Vagina (tissue), 2 donors: ENCODE data around the gene SH3BGRL3. TPM values are rescaled to one million over a fixed set of nuclear protein-coding genes. Genes with fewer than 3 reads are reported as not detected.
"Not testable (repeated sequence)": the region's sequence is repeated elsewhere in the genome, so short reads cannot be mapped to it uniquely, and the experiment has no call there.

ENCODE experiments used
- DNase-seq, 2 donors: peaks; one replicate each; pipeline ENCODE4 v3.0.0-alpha.2; 2017; ENCODE audit errors: extremely low spot score in 2 of 2
- H3K27ac ChIP-seq: fragments of 200-600 bp; sonication (generic); one replicate; pipeline ENCODE4 v1.5.1; 2019
- H3K27me3 ChIP-seq: fragments of 200-600 bp; sonication (generic); one replicate; pipeline ENCODE4 v1.5.1; 2019
- H3K36me3 ChIP-seq, 2 donors: fragments of 200-600 bp; sonication (generic); one replicate each; pipeline ENCODE4 v1.5.1; 2017 to 2019
- H3K4me1 ChIP-seq: fragments of 200-600 bp; sonication (generic); one replicate; pipeline ENCODE4 v1.5.1; 2019
- H3K4me3 ChIP-seq, 2 donors: fragments of 200-600 bp; sonication (generic); 1 replicate in 1 of 2; 2 replicates in 1 of 2; pipeline ENCODE4 v1.5.1; 2016 to 2019
- H3K9me3 ChIP-seq: fragments of 200-600 bp; sonication (generic); one replicate; pipeline ENCODE4 v1.5.1; 2019
- POLR2A ChIP-seq, 2 donors: fragments of 450-650 bp; IDR thresholded peaks; one replicate each; pipeline ENCODE4 v1.6.1; 2017; ENCODE audit warnings: antibody characterized with exemption in 2 of 2, mild to moderate bottlenecking in 2 of 2, moderate library complexity in 2 of 2
- POLR2AphosphoS5 ChIP-seq, 2 donors: sonication (generic); formaldehyde crosslinking; IDR thresholded peaks; one replicate each; pipeline ENCODE4 v1.9.0; 2017; ENCODE audit warnings: antibody characterized with exemption in 2 of 2, mild to moderate bottlenecking in 2 of 2, low read depth in 1 of 2; ENCODE audit not compliant: insufficient read depth in 1 of 2
- intact Hi-C: fragments of 100-400 bp; cut with DNase I; formaldehyde crosslinking; loops from one replicate; pipeline ENCODE4 v1.15.1; 2023
- total RNA-seq: library from RNA; depleted of rRNA; stranded (reverse); fragments of >200 nt; gene quantifications from one replicate; pipeline ENCODE4 v1.2.3, GENCODE V29; 2016
- TF ChIP-seq, protein P1 (sequence below), 3 experiments: fragments of 450-650 bp in 2 of 3; fragments of 200-600 bp in 1 of 3; sonication (generic) in 1 of 3; IDR thresholded peaks; one replicate each; pipeline ENCODE4 v1.5.1; 2017 to 2019; ENCODE audit warnings: antibody characterized with exemption in 3 of 3, mild to moderate bottlenecking in 2 of 3, moderate library complexity in 2 of 3

The SH3BGRL3 gene
- total RNA-seq, 1 donor from 2014 or later: 115 TPM

DNA sequence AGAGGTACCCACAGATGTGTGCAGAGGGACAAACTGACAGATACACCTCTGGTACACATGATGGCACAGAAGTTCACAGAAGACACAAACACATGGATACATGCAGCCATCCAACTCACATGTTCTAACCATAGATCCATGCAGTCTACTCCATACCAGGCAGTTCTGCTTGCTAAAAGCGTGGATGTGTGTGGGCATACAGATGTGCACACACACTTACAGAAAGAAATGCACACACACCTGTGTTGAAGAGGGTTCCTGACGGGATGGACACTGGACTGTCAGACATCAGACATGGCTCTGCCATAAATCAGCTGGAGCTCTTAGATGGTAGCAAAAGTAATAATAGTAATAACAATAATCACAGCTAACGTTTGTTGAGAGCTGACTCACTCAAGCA, 44.7 kb downstream of the SH3BGRL3 start:
- H3K36me3 ChIP-seq: no peaks in the 10 kb centered on the region
- no peak overlapping the region for H3K4me3 ChIP-seq
- intact Hi-C loops: loop anchor here (5.0 kb wide), 1 partner anchor 37 kb away; no protein-coding TSS in a partner anchor
- H3K27me3 ChIP-seq: no peaks in the 10 kb centered on the region
- TF ChIP-seq, protein P1, sequence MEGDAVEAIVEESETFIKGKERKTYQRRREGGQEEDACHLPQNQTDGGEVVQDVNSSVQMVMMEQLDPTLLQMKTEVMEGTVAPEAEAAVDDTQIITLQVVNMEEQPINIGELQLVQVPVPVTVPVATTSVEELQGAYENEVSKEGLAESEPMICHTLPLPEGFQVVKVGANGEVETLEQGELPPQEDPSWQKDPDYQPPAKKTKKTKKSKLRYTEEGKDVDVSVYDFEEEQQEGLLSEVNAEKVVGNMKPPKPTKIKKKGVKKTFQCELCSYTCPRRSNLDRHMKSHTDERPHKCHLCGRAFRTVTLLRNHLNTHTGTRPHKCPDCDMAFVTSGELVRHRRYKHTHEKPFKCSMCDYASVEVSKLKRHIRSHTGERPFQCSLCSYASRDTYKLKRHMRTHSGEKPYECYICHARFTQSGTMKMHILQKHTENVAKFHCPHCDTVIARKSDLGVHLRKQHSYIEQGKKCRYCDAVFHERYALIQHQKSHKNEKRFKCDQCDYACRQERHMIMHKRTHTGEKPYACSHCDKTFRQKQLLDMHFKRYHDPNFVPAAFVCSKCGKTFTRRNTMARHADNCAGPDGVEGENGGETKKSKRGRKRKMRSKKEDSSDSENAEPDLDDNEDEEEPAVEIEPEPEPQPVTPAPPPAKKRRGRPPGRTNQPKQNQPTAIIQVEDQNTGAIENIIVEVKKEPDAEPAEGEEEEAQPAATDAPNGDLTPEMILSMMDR (IDR thresholded peaks at IDR 0.05): no peak
- no peak overlapping the region for H3K27ac ChIP-seq
- H3K4me1 ChIP-seq: peaks cover 8% of the 10 kb centered on the region
- no peaks in the 10 kb centered on the region for H3K9me3 ChIP-seq
- DNase-seq: peak in 1 of 2 donors; percentile 56

DNA sequence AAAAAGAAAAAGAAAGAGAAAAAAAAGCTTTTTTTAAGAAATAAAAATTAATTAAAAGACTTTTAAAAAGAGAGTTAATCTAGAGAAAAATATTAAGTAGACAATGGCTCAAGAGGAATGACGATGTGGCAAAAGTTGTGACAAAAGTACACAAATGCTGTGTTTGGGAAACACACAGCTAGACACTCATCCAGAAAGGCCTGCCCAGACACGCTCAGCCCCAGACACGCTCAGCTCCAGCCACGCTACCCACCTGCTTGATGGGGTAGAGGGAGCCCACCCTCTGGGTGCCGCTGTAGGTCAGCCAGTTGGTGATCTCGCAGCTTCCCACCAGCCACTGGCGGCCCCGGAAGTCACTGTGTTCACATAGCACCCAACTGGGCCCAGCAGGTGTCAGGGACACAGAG, 48.1 kb downstream of the SH3BGRL3 start:
- Histone ChIP-seq H3K27me3 (no peaks in the 10 kb centered on the region), H3K27ac (no peak overlapping the region), H3K9me3 (no peaks in the 10 kb centered on the region), H3K36me3 (no peaks in the 10 kb centered on the region), H3K4me3 (no peak overlapping the region), H3K4me1 (no peaks in the 10 kb centered on the region)
- no peak for TF ChIP-seq POLR2A (IDR thresholded peaks at IDR 0.05)
- no peak for TF ChIP-seq POLR2AphosphoS5 (IDR thresholded peaks at IDR 0.05; ENCODE audit: insufficient read depth in 1 of 2, low read depth in 1 of 2)
- TF ChIP-seq, protein P1 (IDR thresholded peaks at IDR 0.05): no peak
- peak in 1 of 2 donors; percentile 72 for DNase-seq
- intact Hi-C loops: no loop called here

DNA sequence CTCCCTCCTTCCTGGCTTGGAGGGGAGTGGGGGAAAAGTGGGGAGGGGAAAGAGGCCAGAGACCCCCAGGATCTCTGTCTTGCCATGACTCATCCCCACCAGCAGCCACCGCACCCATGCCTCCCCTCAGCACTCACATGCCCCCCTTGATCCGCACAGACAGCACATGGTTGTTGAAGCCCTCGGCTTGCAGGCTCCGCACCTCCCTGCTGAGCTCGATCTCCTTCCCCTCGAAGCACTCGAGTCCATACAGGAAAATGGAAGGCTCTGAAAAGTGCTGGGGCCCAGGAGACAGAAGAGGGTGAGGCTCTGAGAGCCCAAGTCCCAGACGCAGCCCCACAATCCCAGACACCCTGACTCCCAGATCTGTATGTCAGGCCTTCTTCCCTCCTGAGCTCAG, 48.7 kb downstream of the SH3BGRL3 start:
- intact Hi-C loops: no loop called here
- TF ChIP-seq, protein P1 (IDR thresholded peaks at IDR 0.05): no peak
- no peak for TF ChIP-seq POLR2A (IDR thresholded peaks at IDR 0.05)
- TF ChIP-seq POLR2AphosphoS5 (IDR thresholded peaks at IDR 0.05; ENCODE audit: insufficient read depth in 1 of 2, low read depth in 1 of 2): no peak
- no peak overlapping the region for H3K4me3 ChIP-seq
- no peaks in the 10 kb centered on the region for H3K27me3 ChIP-seq
- H3K36me3 ChIP-seq: no peaks in the 10 kb centered on the region
- H3K27ac ChIP-seq: no peak overlapping the region
- H3K9me3 ChIP-seq: no peaks in the 10 kb centered on the region
- no peaks in the 10 kb centered on the region for H3K4me1 ChIP-seq
- DNase-seq: peak in 1 of 2 donors; percentile 76

DNA sequence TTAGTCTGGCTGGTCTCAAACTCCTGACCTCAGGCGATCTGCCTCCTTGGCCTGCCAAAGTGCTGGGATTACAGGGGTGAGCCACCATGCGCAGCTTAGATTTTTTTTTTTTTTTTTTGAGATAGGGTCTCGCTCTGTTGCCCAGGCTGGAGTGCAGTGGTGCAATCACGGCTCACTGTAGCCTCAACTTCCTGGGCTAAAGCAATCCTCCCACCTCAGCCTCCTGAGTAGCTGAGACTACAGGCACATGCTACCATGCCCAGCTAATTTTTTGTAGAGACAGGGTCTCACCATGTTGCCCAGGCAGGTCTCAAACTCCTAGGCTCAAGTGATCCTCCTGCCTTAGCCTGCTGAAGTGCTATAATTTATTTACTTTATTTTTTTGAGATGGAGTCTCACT, 49.5 kb downstream of the SH3BGRL3 start:
- H3K36me3 ChIP-seq, intact Hi-C loops, DNase-seq, H3K27ac ChIP-seq, H3K4me1 ChIP-seq, H3K27me3 ChIP-seq, H3K4me3 ChIP-seq, H3K9me3 ChIP-seq: not testable (repeated sequence)

DNA sequence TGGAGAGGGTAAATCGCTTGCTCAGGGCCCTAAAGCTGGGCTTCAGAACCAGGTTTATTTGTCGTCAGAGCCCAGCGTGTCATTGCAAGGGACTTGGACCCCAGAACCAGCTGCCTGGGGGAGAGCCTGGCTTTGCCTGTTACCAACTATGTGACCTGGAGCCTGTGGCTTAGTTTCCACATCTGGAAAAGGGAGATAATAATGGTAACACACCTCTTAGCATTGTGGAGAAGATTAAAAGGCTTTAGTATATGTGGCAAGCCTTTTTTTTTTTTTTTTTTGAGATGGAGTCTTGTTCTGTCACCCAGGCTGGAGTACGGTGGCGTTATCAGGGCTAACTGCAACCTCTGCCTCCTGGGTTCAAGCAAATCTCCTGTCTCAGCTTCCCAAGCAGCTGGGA, 50.4 kb downstream of the SH3BGRL3 start:
- no peak overlapping the region for H3K27ac ChIP-seq
- TF ChIP-seq POLR2AphosphoS5 (IDR thresholded peaks at IDR 0.05; ENCODE audit: insufficient read depth in 1 of 2, low read depth in 1 of 2): no peak
- TF ChIP-seq, protein P1 (IDR thresholded peaks at IDR 0.05): no peak
- H3K27me3 ChIP-seq: peaks cover 4% of the 10 kb centered on the region
- no peak overlapping the region for H3K4me3 ChIP-seq
- DNase-seq: no peak
- peaks cover 1% of the 10 kb centered on the region for H3K4me1 ChIP-seq
- no peaks in the 10 kb centered on the region for H3K9me3 ChIP-seq
- intact Hi-C loops: no loop called here
- no peaks in the 10 kb centered on the region for H3K36me3 ChIP-seq

Other genes starting within 250 kb of the SH3BGRL3 start
- not detected for gene SLC30A2, start 234.0 kb upstream of the SH3BGRL3 start, total RNA-seq
- not detected for gene TRIM63, start 212.5 kb upstream of the SH3BGRL3 start, total RNA-seq
- gene PDIK1L, start 168.3 kb upstream of the SH3BGRL3 start, total RNA-seq: 5.6 TPM
- gene FAM110D, start 121.0 kb upstream of the SH3BGRL3 start, total RNA-seq: 4.2 TPM
- gene C1orf232, start 111.1 kb upstream of the SH3BGRL3 start, total RNA-seq: not detected
- 18.7 TPM for gene ZNF593, start 110.2 kb upstream of the SH3BGRL3 start, total RNA-seq
- gene ZNF593OS, start 108.3 kb upstream of the SH3BGRL3 start, total RNA-seq: not detected
- gene CNKSR1, start 102.6 kb upstream of the SH3BGRL3 start, total RNA-seq: 21.9 TPM
- gene CATSPER4, start 89.5 kb upstream of the SH3BGRL3 start, total RNA-seq: not detected
- gene CEP85, start 45.9 kb upstream of the SH3BGRL3 start, total RNA-seq: 9.1 TPM
- 7.1 TPM for gene UBXN11, start 26.6 kb downstream of the SH3BGRL3 start, total RNA-seq
- 8.1 TPM for gene CD52, start 37.9 kb downstream of the SH3BGRL3 start, total RNA-seq
- gene CRYBG2, start 74.0 kb downstream of the SH3BGRL3 start, total RNA-seq: 67.0 TPM
- not detected for gene ZNF683, start 92.7 kb downstream of the SH3BGRL3 start, total RNA-seq
- not detected for gene LIN28A, start 130.7 kb downstream of the SH3BGRL3 start, total RNA-seq
- 24.8 TPM for gene DHDDS, start 152.2 kb downstream of the SH3BGRL3 start, total RNA-seq
- 127 TPM for gene HMGN2, start 192.4 kb downstream of the SH3BGRL3 start, total RNA-seq
- 22.8 TPM for gene RPS6KA1, start 249.7 kb downstream of the SH3BGRL3 start, total RNA-seq